Neural progenitor cell (in vitro differentiated cells): Measurements from ENCODE around the gene GPR107. TPM values are rescaled to one million over a fixed set of nuclear protein-coding genes. Genes with fewer than 3 reads are reported as not detected.

Experiments used
- DNase-seq: peaks from one replicate; pipeline ENCODE4 v3.0.0-alpha.2; 2016; ENCODE audit warnings: low spot score
- H2AFZ ChIP-seq: fragments of 200-600 bp; sonication (generic); replicated peaks from 2 replicates; pipeline ENCODE4 v1.6.1; 2016; ENCODE audit warnings: antibody characterized with exemption
- H3F3A ChIP-seq: fragments of 200-600 bp; sonication (generic); 2 replicates; pipeline ENCODE4 v1.6.1; 2016; ENCODE audit warnings: antibody characterized with exemption, low read depth
- H3K27ac ChIP-seq: fragments of 200-600 bp; sonication (generic); 2 replicates; pipeline ENCODE4 v1.5.1; 2016; ENCODE audit warnings: mild to moderate bottlenecking
- H3K27me3 ChIP-seq: fragments of 200-600 bp; sonication (generic); 2 replicates; pipeline ENCODE4 v1.6.1; 2016; ENCODE audit warnings: mild to moderate bottlenecking, moderate library complexity
- H3K36me3 ChIP-seq: fragments of 200-600 bp; sonication (generic); 2 replicates; pipeline ENCODE4 v1.5.1; 2016
- H3K4me1 ChIP-seq: fragments of 200-600 bp; sonication (generic); 2 replicates; pipeline ENCODE4 v1.6.1; 2016; ENCODE audit warnings: mixed run types
- H3K4me2 ChIP-seq: fragments of 200-600 bp; sonication (generic); 2 replicates; pipeline ENCODE4 v1.6.1; 2016
- H3K4me3 ChIP-seq: fragments of 200-600 bp; sonication (generic); 2 replicates; pipeline ENCODE4 v1.5.1; 2016
- H3K79me2 ChIP-seq: fragments of 200-600 bp; sonication (generic); 2 replicates; pipeline ENCODE4 v1.6.1; 2016; ENCODE audit warnings: low read depth
- H3K9ac ChIP-seq: fragments of 200-600 bp; sonication (generic); 2 replicates; pipeline ENCODE4 v1.6.1; 2016
- H3K9me3 ChIP-seq: fragments of 200-600 bp; sonication (generic); 2 replicates; pipeline ENCODE4 v1.5.1; 2016; ENCODE audit warnings: low read depth
- H4K20me1 ChIP-seq: fragments of 200-600 bp; sonication (generic); 2 replicates; pipeline ENCODE4 v1.6.1; 2016; ENCODE audit warnings: low read depth
- H3K27ac Mint-ChIP-seq: 3 replicates; pipeline ENCODE4 v1.8.0; 2021; ENCODE audit warnings: mixed read lengths
- H3K27me3 Mint-ChIP-seq: 2 replicates; pipeline ENCODE4 v1.8.0; 2022; ENCODE audit warnings: low read depth, mild to moderate bottlenecking, inconsistent platforms, moderate library complexity, mixed read lengths; ENCODE audit not compliant: insufficient read depth
- H3K36me3 Mint-ChIP-seq: 3 replicates; pipeline ENCODE4 v1.8.0; 2021; ENCODE audit warnings: mixed read lengths
- H3K4me1 Mint-ChIP-seq: 3 replicates; pipeline ENCODE4 v1.8.0; 2021; ENCODE audit warnings: mixed read lengths
- H3K4me3 Mint-ChIP-seq: 3 replicates; pipeline ENCODE4 v1.8.0; 2021; ENCODE audit warnings: mild to moderate bottlenecking, moderate library complexity, mixed read lengths
- H3K9me3 Mint-ChIP-seq: 3 replicates; pipeline ENCODE4 v1.8.0; 2020; ENCODE audit warnings: mixed read lengths
- EZH2 ChIP-seq: fragments of 200-600 bp; sonication (generic); IDR thresholded peaks from 2 replicates; pipeline ENCODE4 v1.6.1; 2017; ENCODE audit warnings: antibody characterized with exemption, mild to moderate bottlenecking, moderate library complexity
- EZH2phosphoT487 ChIP-seq: fragments of 200-600 bp; sonication (generic); IDR thresholded peaks from 2 replicates; pipeline ENCODE4 v1.6.1; 2017; ENCODE audit warnings: antibody characterized with exemption
- total RNA-seq: library from RNA; depleted of rRNA; stranded (reverse); fragments of >200 nt; gene quantifications from 2 replicates; pipeline ENCODE4 v1.2.3, GENCODE V29; 2015; ENCODE audit warnings: low replicate concordance
- TF ChIP-seq, protein P1 (sequence below): fragments of 200-600 bp; sonication (generic); IDR thresholded peaks from 2 replicates; pipeline ENCODE4 v1.5.1; 2017; ENCODE audit warnings: antibody characterized with exemption, mild to moderate bottlenecking

The GPR107 gene
- total RNA-seq, 1 donor from 2014 or later = 33.8 TPM

DNA sequence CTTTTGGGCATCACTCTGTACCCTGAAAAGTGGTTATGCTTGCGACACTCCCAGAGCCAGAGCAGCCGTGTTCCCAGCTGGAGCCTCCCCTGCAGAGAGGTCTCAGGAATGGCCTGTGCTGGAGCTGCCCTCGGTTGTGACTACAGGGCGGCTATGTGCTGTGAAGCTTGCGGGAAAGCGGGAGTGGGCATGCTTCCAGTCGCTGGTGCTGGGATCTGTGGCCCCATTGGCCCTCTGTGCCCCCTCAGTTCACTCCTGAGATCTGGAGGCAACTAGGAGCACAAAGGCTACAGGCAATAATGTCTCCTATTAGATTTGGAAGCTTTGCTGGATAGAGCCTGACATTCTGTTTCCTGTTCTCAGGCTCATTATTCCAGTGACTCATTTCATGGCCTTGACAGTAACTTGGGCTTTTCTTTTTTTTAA lies 56.9 kb downstream of the GPR107 start:
- no peaks in the 10 kb centered on the region for H3K27me3 Mint-ChIP-seq
- Histone ChIP-seq H3F3A (peaks cover 5% of the 10 kb centered on the region), H3K9me3 (no peaks in the 10 kb centered on the region), H3K4me2 (no peak overlapping the region), H3K79me2 (no peaks in the 10 kb centered on the region), H3K27ac (no peak overlapping the region), H3K4me3 (no peak overlapping the region), H3K9ac (no peak overlapping the region), H3K4me1 (no peaks in the 10 kb centered on the region), H3K27me3 (no peaks in the 10 kb centered on the region), H4K20me1 (no peaks in the 10 kb centered on the region), H2AFZ (no peak overlapping the region), H3K36me3 (no peaks in the 10 kb centered on the region)
- no peak for DNase-seq
- no peaks in the 10 kb centered on the region for H3K4me1 Mint-ChIP-seq
- H3K9me3 Mint-ChIP-seq = no peaks in the 10 kb centered on the region
- H3K27ac Mint-ChIP-seq = no peak overlapping the region
- peaks cover 13% of the 10 kb centered on the region for H3K36me3 Mint-ChIP-seq
- H3K4me3 Mint-ChIP-seq = no peak overlapping the region
- TF ChIP-seq EZH2phosphoT487 = no peak
- TF ChIP-seq EZH2 = no peak
- TF ChIP-seq, protein P1, sequence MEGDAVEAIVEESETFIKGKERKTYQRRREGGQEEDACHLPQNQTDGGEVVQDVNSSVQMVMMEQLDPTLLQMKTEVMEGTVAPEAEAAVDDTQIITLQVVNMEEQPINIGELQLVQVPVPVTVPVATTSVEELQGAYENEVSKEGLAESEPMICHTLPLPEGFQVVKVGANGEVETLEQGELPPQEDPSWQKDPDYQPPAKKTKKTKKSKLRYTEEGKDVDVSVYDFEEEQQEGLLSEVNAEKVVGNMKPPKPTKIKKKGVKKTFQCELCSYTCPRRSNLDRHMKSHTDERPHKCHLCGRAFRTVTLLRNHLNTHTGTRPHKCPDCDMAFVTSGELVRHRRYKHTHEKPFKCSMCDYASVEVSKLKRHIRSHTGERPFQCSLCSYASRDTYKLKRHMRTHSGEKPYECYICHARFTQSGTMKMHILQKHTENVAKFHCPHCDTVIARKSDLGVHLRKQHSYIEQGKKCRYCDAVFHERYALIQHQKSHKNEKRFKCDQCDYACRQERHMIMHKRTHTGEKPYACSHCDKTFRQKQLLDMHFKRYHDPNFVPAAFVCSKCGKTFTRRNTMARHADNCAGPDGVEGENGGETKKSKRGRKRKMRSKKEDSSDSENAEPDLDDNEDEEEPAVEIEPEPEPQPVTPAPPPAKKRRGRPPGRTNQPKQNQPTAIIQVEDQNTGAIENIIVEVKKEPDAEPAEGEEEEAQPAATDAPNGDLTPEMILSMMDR = no peak

DNA sequence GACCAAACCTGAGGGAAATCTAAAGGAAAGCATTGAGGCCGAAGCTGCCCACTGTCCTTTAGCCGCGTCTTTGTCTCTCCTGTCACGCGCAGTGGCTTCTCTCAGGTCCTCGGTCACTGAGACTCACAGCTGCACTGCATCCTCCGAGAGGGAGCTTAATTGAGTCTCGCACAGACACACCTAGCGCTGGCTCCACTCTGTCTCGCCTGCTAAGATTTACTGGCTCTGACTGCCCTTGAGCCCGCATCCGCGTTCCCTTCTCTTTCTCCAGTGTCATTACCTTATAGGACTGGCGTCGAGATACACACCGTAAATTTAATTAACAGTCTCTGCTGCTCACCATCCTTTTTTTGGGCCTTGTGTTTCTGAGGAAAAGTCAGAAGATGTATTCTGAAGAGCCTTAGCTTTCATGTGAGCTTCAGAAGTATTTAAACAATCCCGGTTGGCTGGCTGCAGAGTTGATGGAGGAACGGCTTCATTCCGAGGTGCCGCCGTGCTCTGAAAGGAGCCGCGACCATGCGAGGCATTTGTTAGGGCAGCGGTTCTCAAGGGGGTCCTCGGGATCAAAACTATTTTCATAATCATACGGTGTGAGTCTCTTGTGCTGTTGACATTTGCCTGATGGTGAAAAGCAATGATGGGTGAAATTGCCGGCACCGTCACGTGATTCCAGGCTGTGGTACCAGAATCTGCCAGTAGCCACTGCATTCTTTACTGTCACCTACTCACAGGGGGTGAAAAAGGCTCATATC lies 58.3 kb downstream of the GPR107 start:
- no peak for DNase-seq
- H2AFZ ChIP-seq = no peak overlapping the region
- no peaks in the 10 kb centered on the region for H4K20me1 ChIP-seq
- Mint-ChIP-seq H3K27me3 (no peaks in the 10 kb centered on the region), H3K4me3 (no peak overlapping the region), H3K27ac (peak overlapping the region; percentile 70), H3K36me3 (peaks cover 16% of the 10 kb centered on the region), H3K9me3 (no peaks in the 10 kb centered on the region), H3K4me1 (peaks cover 7% of the 10 kb centered on the region)
- H3F3A ChIP-seq = no peaks in the 10 kb centered on the region
- no peak for TF ChIP-seq EZH2
- TF ChIP-seq EZH2phosphoT487 = no peak
- TF ChIP-seq, protein P1 = no peak
- no peak overlapping the region for H3K4me3 ChIP-seq
- H3K27ac ChIP-seq = no peak overlapping the region
- H3K4me2 ChIP-seq = no peak overlapping the region
- no peaks in the 10 kb centered on the region for H3K4me1 ChIP-seq
- no peaks in the 10 kb centered on the region for H3K79me2 ChIP-seq
- no peak overlapping the region for H3K9ac ChIP-seq
- H3K36me3 ChIP-seq = no peaks in the 10 kb centered on the region
- no peaks in the 10 kb centered on the region for H3K27me3 ChIP-seq
- no peaks in the 10 kb centered on the region for H3K9me3 ChIP-seq

DNA sequence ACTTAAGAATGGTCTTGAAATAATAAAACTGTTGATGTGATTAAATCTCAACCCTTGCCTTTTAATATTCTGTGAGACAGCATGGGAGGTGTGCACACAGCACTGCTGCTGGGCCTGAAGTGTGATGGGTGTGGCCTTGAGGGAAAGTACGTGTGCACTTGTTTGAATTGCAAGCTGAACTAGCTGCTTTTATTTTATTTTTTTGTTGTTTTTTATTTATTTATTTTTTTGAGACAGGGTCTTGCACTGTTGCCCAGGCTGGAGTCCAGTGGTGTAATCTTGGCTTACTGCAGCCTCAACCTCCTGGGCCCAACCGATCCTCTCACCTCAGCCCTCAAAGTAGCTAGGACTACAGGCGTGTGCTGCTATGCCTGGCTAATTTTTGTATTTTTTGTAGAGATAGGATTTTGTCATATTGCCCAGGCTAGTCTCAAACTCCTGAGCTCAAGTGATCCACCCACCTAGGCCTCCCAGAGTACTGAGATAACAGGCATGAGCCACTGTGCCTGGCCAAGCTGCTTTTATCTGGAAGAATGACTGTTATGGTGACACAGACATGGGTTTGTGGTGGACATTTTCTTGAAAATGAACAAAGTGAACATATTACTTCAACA lies 58.9 kb downstream of the GPR107 start:
- no peaks in the 10 kb centered on the region for H3K9me3 Mint-ChIP-seq
- Histone ChIP-seq H3K36me3 (no peaks in the 10 kb centered on the region), H3K9ac (no peak overlapping the region), H3K4me2 (no peak overlapping the region), H3K27me3 (no peaks in the 10 kb centered on the region), H3K79me2 (no peaks in the 10 kb centered on the region), H3K9me3 (no peaks in the 10 kb centered on the region), H3K27ac (no peak overlapping the region), H4K20me1 (no peaks in the 10 kb centered on the region), H3K4me1 (peaks cover 6% of the 10 kb centered on the region), H3K4me3 (no peak overlapping the region), H3F3A (peaks cover under 1% of the 10 kb centered on the region), H2AFZ (no peak overlapping the region)
- H3K4me1 Mint-ChIP-seq = peaks cover 14% of the 10 kb centered on the region
- TF ChIP-seq, protein P1 = no peak
- TF ChIP-seq EZH2 (no peak), EZH2phosphoT487 (no peak)
- H3K4me3 Mint-ChIP-seq = no peak overlapping the region
- DNase-seq = no peak
- peaks cover 11% of the 10 kb centered on the region for H3K36me3 Mint-ChIP-seq
- no peak overlapping the region for H3K27ac Mint-ChIP-seq
- H3K27me3 Mint-ChIP-seq = no peaks in the 10 kb centered on the region
